B cell (primary cell): ENCODE data around the gene GRB10. TPM values are rescaled to one million over a fixed set of nuclear protein-coding genes. Genes with fewer than 3 reads are reported as not detected.

Experiments used
- ATAC-seq: fragments of 200-7000 bp; cut with Tn5 transposase; one replicate; pipeline ENCODE4 v1.10.0; 2021; ENCODE audit warnings: low read depth, mild to moderate bottlenecking, moderate number of reproducible peaks, moderate library complexity
- CTCF ChIA-PET: fragments of 350-600 bp; sonication (Branson Sonifier 250); formaldehyde crosslinking; loops from one replicate; lab custom pipeline; 2021; ENCODE audit warnings: antibody characterized with exemption, inconsistent platforms; lab: Charles Lee
- POLR2A ChIA-PET: fragments of 350-600 bp; sonication (Branson Sonifier 250); formaldehyde crosslinking; loops from one replicate; lab custom pipeline; 2021; ENCODE audit warnings: antibody characterized with exemption; lab: Charles Lee
- DNase-seq: peaks from one replicate; pipeline ENCODE4 v3.0.0; 2013
- H2AFZ ChIP-seq: 2 replicates; pipeline ENCODE4 v1.6.1; 2012; ENCODE audit warnings: mild to moderate bottlenecking, low read depth, low read length; ENCODE audit not compliant: insufficient read depth, poor library complexity, severe bottlenecking
- H3K27ac ChIP-seq, 2 donors: 1 replicate in 1 of 2; 2 replicates in 1 of 2; pipeline ENCODE4 v1.5.1; 2012 to 2013; ENCODE audit warnings: low read length in 2 of 2, mild to moderate bottlenecking in 2 of 2, moderate library complexity in 1 of 2
- H3K27me3 ChIP-seq, 4 experiments: fragments of 200-600 bp in 1 of 4; sonication (generic) in 1 of 4; replicated peaks in 1 of 4; 1 replicate in 2 of 4; 2 replicates in 2 of 4; pipeline versions ENCODE4 v1.6.1 to v1.7.0; 2013 to 2016; ENCODE audit warnings: low read length in 3 of 4, mild to moderate bottlenecking in 2 of 4, mixed read lengths in 1 of 4, moderate library complexity in 1 of 4; ENCODE audit not compliant: insufficient read depth in 4 of 4, control insufficient read depth in 3 of 4; ENCODE audit errors: control extremely low read depth in 1 of 4
- H3K36me3 ChIP-seq, 2 experiments: replicated peaks in 1 of 2; 1 replicate in 1 of 2; 2 replicates in 1 of 2; pipeline versions ENCODE4 v1.6.1 to v1.7.1; 2013; ENCODE audit warnings: low read length in 1 of 2; ENCODE audit not compliant: insufficient read depth in 2 of 2, control insufficient read depth in 1 of 2; ENCODE audit errors: control extremely low read depth in 1 of 2, extremely low read depth in 1 of 2
- H3K4me1 ChIP-seq, 2 donors: fragments of 200-600 bp in 1 of 2; sonication (generic) in 1 of 2; 1 replicate in 1 of 2; 2 replicates in 1 of 2; pipeline versions ENCODE4 v1.5.1 to v1.6.1; 2013 to 2017; ENCODE audit warnings: low read length in 2 of 2; ENCODE audit not compliant: control insufficient read depth in 2 of 2, insufficient read depth in 2 of 2
- H3K4me2 ChIP-seq: replicated peaks from 2 replicates; pipeline ENCODE3; 2012; ENCODE audit warnings: mild to moderate bottlenecking, low read depth, low read length; ENCODE audit not compliant: poor library complexity, severe bottlenecking
- H3K4me3 ChIP-seq, 5 experiments: fragments of 200-600 bp in 1 of 5; sonication (generic) in 1 of 5; 1 replicate in 3 of 5; 2 replicates in 2 of 5; pipeline versions ENCODE4 v1.5.1 to v1.7.0; 2011 to 2016; ENCODE audit warnings: low read length in 4 of 5, mild to moderate bottlenecking in 4 of 5, low read depth in 2 of 5, control low read depth in 1 of 5, moderate library complexity in 1 of 5; ENCODE audit not compliant: insufficient read depth in 1 of 5; ENCODE audit errors: control extremely low read depth in 1 of 5, extremely low read depth in 1 of 5
- H3K79me2 ChIP-seq: fragments of 200-600 bp; sonication (generic); one replicate; pipeline ENCODE4 v1.6.0; 2016; ENCODE audit warnings: low read length; ENCODE audit not compliant: control insufficient read depth, insufficient read depth
- H3K9ac ChIP-seq: fragments of 200-600 bp; sonication (generic); 2 replicates; pipeline ENCODE4 v1.6.1; 2017; ENCODE audit warnings: mild to moderate bottlenecking, low read length, moderate library complexity
- H3K9me3 ChIP-seq, 3 donors: one replicate each; pipeline versions ENCODE4 v1.6.1 to v1.7.1; 2013; ENCODE audit warnings: low read length in 2 of 3; ENCODE audit not compliant: control insufficient read depth in 2 of 3, insufficient read depth in 1 of 3; ENCODE audit errors: control extremely low read depth in 1 of 3
- H4K20me1 ChIP-seq: 2 replicates; pipeline ENCODE4 v1.6.0; 2012; ENCODE audit warnings: mild to moderate bottlenecking, low read length; ENCODE audit not compliant: insufficient read depth, control insufficient read depth, poor library complexity, severe bottlenecking
- H3K27ac Mint-ChIP-seq: one replicate; pipeline ENCODE4 v1.8.0; 2021; ENCODE audit warnings: mixed read lengths
- H3K27me3 Mint-ChIP-seq: one replicate; pipeline ENCODE4 v1.8.0; 2021; ENCODE audit warnings: mixed read lengths
- H3K4me1 Mint-ChIP-seq: one replicate; pipeline ENCODE4 v1.8.0; 2021; ENCODE audit warnings: mixed read lengths
- H3K4me3 Mint-ChIP-seq: one replicate; pipeline ENCODE4 v1.8.0; 2021; ENCODE audit warnings: mixed read lengths
- H3K9me3 Mint-ChIP-seq: one replicate; pipeline ENCODE4 v1.8.0; 2022; ENCODE audit warnings: mixed read lengths; ENCODE audit not compliant: insufficient read depth
- EZH2 ChIP-seq: IDR thresholded peaks from 2 replicates; pipeline ENCODE4 v1.6.1; 2012; ENCODE audit warnings: borderline replicate concordance, low read depth, mild to moderate bottlenecking, moderate library complexity, low read length; ENCODE audit not compliant: insufficient read depth, poor library complexity, severe bottlenecking
- WGBS: methylation state at CpG from one replicate; pipeline ENCODE4 v1.1.5; 2013; ENCODE audit warnings: missing lambda C conversion rate; ENCODE audit not compliant: insufficient coverage; 5-methylcytosine and 5-hydroxymethylcytosine counted together
- intact Hi-C: fragments of 100-400 bp; cut with micrococcal nuclease; formaldehyde crosslinking; loops from one replicate; pipeline ENCODE4 v1.10.0; 2022
- polyA plus RNA-seq: library from polyadenylated mRNA; depleted of rRNA; stranded (reverse); fragments of >200 nt; gene quantifications from 2 replicates; pipeline ENCODE4 v1.2.3, GENCODE V29; 2012
- total RNA-seq, 2 donors: library from RNA; stranded (reverse); fragments of 120-200 nt in 1 of 2; gene quantifications; 1 replicate in 1 of 2; 2 replicates in 1 of 2; pipeline versions ENCODE4 v1.2.3 to v1.2.4, GENCODE V29; 2013 to 2022
- TF ChIP-seq, protein P1 (sequence below): fragments of 200-600 bp; IDR thresholded peaks from one replicate; pipeline ENCODE4 v1.8.0; 2022; ENCODE audit warnings: antibody characterized with exemption, mild to moderate bottlenecking

Gene GRB10
- total and polyA plus RNA-seq, 2 donors (not counting 1 experiment from before 2014, with no cell fraction given) = 0.04 TPM; not detected in 1

DNA sequence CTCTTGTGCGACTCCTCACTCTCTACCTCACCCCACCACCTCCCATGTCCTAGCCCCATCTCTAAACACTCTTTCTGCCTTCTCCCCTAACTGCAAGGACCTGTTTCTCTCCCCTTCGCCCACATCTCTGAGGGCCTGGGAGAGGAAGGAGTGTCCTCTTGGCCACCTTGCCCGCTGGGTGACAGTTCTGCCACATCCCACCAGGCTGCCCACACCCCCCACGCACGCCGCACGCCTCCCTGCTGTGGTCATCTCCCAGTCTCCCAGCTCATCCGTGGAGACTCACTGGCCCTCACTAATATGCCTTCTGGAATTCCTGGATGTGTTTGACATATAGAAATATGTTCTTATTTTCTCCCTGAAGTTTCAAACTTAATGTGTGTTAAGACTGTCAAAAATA lies 48.5 kb downstream of the GRB10 start:
- no peak overlapping the region for H2AFZ ChIP-seq
- H3K4me1 ChIP-seq = no peaks in the 10 kb centered on the region
- Mint-ChIP-seq H3K4me3 (no peak overlapping the region), H3K27me3 (no peaks in the 10 kb centered on the region), H3K4me1 (no peaks in the 10 kb centered on the region), H3K9me3 (no peaks in the 10 kb centered on the region), H3K27ac (no peak overlapping the region)
- POLR2A ChIA-PET = no interaction called here
- no peak overlapping the region for H3K4me2 ChIP-seq
- no peak for ATAC-seq
- no peak for DNase-seq
- no peaks in the 10 kb centered on the region for H4K20me1 ChIP-seq
- no peaks in the 10 kb centered on the region for H3K36me3 ChIP-seq
- H3K4me3 ChIP-seq = no peak overlapping the region
- no peak overlapping the region for H3K9ac ChIP-seq
- no peak overlapping the region for H3K27ac ChIP-seq
- CTCF ChIA-PET = no interaction called here
- peaks cover 0 to 3% (median 0%) of the 10 kb centered on the region in 3 donors for H3K9me3 ChIP-seq
- intact Hi-C loops = no loop called here
- no peaks in the 10 kb centered on the region for H3K27me3 ChIP-seq
- 75% methylated on average over 3 of the region's 8 CpGs for WGBS
- no peak for TF ChIP-seq EZH2
- TF ChIP-seq, protein P1, sequence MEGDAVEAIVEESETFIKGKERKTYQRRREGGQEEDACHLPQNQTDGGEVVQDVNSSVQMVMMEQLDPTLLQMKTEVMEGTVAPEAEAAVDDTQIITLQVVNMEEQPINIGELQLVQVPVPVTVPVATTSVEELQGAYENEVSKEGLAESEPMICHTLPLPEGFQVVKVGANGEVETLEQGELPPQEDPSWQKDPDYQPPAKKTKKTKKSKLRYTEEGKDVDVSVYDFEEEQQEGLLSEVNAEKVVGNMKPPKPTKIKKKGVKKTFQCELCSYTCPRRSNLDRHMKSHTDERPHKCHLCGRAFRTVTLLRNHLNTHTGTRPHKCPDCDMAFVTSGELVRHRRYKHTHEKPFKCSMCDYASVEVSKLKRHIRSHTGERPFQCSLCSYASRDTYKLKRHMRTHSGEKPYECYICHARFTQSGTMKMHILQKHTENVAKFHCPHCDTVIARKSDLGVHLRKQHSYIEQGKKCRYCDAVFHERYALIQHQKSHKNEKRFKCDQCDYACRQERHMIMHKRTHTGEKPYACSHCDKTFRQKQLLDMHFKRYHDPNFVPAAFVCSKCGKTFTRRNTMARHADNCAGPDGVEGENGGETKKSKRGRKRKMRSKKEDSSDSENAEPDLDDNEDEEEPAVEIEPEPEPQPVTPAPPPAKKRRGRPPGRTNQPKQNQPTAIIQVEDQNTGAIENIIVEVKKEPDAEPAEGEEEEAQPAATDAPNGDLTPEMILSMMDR = no peak
- no peaks in the 10 kb centered on the region for H3K79me2 ChIP-seq

DNA sequence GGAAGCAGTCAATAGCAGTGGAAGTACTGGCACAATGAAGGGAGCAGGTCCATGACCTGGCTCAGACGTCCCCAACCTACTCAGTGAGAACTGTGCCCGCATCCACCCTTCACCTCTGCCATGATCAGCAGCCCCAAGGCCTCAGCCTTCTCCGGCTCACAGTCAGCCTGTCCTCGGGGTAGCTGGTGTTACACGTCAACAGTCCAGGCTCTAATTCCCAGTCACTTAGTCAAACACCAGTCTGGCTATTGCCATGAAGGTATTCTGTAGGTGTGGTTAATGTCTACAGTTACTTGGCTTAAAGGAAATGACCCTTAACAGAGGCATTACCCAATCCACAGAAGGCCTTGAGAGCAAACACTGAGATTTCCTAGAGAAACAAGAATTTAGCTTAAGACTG lies 49.1 kb downstream of the GRB10 start:
- TF ChIP-seq, protein P1 = no peak
- Mint-ChIP-seq H3K27me3 (no peaks in the 10 kb centered on the region), H3K27ac (no peak overlapping the region), H3K4me3 (no peak overlapping the region), H3K4me1 (no peaks in the 10 kb centered on the region), H3K9me3 (no peaks in the 10 kb centered on the region)
- no peaks in the 10 kb centered on the region for H3K27me3 ChIP-seq
- no peaks in the 10 kb centered on the region for H3K79me2 ChIP-seq
- H2AFZ ChIP-seq = no peak overlapping the region
- ATAC-seq (no peak), DNase-seq (no peak)
- H3K4me3 ChIP-seq = no peak overlapping the region
- intact Hi-C loops = no loop called here
- H3K36me3 ChIP-seq = no peaks in the 10 kb centered on the region
- no peaks in the 10 kb centered on the region for H3K4me1 ChIP-seq
- no peak overlapping the region for H3K9ac ChIP-seq
- H3K9me3 ChIP-seq = peaks cover 0 to 3% (median 0%) of the 10 kb centered on the region in 3 donors
- H4K20me1 ChIP-seq = no peaks in the 10 kb centered on the region
- no peak overlapping the region for H3K27ac ChIP-seq
- no peak overlapping the region for H3K4me2 ChIP-seq
- ChIA-PET POLR2A (no interaction called here), CTCF (no interaction called here)
- 89% methylated on average over 3 of the region's 5 CpGs for WGBS
